ENCODE results near the gene CITED4.
A peak's percentile ranks its signal among the peaks of the same experiment; 100 is the strongest.

Gene CITED4

DNA sequence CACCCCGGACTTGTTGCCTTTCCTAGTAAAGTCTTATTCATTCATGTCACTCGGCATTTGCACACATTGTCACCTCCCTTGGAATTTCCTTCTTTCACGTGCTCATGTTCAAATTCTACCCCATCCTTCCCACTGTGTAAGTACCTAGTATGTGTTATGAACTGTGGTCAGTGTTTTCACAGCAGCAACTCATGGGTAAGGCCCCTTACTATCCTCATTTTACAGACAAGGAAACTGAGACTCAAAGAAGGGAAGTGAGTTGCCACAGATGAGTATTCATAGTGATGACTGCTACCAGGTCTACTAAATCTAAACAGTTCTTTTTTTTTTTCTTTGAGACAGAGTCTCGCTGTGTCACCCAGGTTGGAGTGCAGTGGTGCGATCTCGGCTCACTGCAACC lies 10.5 kb downstream of the CITED4 start:
- no peak for DNase-seq

DNA sequence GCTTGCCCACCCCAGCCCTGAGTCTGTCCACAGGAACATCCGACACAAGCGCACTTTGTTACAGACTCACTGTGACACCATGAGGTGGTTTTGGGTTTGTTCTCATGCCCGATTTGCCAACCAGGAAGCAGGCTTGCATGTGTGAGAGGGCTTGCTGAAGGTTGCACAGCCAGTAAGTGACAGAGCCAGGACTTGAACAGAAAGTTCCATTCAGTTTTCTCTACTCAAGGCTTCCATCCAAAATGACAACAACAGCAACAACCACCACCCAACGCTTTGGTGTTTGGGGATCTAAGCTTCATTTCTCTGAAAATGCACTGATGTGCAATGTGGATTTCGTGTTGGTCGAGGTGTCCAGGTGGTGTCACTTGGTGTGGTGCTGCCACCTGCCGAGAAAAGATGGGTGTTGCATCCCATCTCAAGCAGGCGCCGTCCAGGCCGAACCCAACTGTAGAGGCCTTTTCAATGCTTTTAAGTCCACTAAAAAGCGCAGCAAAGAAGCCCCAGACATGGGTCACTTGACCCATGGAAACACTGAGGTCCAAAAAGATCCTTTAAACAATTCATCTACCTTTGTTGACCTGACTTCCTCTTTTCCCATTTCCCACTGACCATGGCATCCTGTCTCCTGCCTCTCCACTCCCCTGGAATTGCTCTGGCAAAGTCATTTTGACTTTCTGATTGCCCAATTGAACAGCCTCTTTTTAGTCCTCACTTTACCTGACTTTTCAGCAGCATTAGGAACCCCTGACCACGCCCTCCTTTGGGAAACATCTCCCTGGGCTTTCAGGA lies 12.2 kb downstream of the CITED4 start:
- DNase-seq: peak; percentile 80 to 82

DNA sequence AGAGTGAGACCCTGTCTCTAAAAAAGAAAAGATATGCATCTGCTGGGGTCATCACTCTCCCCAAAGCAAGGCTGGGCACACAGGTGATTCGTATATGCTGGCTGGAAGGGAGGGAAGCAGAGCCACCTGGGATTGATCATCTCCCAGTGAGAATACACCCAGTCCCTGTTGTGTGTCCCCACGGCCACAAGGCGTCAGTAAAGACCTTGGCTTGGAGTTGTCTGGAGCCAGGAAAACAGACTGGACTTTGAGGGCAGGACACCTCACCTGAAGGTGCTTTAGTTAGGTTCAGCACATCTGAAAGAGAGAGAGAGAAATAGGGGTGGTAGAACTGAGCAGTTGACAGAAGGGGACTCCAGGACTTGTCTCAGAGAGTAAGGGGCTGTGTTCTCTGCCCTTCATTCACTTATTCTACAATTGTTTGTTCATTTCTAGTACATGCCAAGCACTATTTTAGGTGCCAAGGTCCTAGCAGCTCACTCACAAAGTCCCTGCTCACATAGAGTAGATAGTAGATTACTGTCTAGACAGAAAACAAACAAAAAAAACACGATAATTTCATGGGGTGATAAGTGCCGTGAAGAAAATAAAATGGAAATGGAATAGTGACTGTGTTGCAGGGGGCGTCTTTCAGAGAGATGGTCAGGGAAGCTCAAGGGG lies 13.5 kb downstream of the CITED4 start:
- DNase-seq: peak; percentile 20 to 30

DNA sequence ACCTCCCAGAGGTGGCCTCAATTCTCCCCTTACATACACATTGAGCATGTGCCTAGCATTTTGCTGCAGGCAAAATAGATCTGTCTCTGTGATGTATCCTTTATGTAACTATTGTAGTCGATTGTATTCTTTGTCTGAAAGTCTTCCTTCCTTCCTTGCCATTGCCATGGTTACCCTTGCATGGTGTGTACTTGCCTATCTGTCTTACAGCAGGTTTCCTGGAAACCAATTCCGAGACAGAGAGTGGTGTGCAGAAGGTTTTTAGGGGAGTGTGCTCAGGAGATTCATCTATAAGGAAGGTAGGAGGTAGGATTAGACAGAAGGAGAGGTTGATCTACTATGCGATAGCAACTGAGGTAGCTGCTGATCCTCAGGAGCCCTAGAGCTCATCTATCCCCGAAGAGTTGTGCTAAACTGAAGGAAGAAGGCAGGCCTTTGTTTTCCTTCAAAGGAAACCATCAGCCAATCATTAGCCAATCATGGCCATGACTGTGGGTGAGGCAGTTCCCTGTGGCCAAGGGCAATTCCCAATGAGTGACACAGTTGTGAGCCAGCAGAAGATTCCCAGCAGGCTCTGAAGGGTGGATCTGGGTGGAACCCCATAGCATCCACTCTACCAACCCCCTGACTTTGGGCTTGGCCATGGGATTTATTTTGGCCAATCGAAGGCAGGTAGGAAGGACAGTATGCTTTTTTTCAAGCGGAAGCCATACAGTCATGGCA lies 15.0 kb downstream of the CITED4 start:
- no peak for DNase-seq

DNA sequence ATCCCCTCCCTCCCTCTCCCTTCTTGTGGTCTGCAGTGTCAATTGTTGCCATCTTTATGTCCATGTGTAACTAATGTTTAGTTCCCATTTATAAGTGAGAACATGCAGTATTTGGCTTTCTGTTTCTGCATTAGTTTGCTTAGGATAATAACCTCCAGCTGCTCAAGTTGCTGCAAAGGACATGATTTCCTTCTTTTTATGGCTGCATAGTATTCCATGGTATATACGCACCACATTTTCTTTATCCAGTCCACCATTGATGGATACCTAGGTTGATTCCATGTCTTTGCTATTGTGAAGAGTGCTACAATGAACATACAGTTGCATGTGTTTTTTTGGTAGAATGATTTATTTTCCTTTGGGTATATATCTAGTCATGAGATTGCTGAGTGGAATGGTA lies 16.3 kb downstream of the CITED4 start:
- no peak for DNase-seq

DNA sequence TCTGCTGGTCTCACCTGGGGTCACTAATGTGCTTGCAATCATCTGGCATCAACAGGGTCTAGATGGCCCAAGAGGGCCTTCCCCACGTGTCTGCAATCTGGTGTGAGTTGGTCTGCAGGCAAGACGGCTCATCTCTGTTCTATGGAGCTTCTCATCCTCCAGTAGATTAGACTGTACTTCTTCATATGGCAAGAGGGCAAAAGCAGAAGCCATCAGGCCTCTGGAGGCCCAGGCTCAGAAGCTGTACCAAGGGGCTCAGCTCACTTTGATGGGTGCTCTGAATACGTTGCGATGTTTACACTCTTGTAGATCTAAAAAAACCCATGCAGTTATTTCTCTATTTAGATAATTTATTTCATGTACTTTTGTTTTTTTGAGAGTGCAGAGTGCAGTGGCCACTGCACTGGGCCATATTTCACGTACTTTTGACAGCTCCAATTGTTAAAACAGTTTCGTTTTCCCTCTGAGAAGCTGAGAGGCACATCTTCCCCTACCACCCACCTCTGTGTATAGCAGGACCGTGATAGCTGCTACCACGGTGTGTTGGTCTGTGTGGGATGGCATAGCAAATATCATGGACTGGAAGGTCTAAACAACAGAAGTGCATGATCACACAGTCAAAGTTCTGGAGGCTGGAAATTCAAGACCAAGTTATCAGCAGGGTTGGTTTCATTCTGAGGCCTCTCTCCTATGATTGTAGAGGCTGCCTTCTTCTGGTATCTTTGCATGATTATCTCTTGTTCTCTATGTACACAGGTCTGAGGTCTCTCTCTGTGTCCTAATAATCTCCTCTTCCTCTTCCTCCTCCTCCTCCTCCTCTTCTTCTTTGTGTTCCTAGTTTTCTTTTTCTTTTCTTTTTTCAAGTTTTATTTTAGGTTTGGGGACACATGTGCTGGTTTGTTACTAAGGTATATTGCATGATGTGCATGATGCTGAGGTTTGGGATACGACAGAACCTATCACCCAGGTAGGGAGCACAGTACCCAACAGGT lies 17.0 kb downstream of the CITED4 start:
- no peak for DNase-seq

DNA sequence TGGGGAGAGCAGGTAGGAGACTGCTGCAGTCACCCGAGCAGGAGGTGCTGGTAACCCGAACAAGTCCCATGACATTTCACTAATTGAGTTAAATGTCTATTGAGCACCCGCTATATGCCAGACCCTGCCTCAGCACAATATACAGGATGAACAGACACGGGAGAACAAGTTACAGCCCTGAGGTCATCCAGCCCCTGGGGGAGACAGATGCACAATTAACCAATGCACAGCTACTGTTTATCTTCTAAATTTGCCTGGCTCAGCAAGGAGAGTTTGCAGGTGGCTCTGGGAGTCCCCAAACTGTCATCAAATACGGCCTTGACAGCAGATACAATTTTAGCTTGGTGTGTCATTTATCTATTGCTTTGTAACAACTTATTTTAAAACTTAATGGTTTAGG lies 18.1 kb downstream of the CITED4 start:
- no peak for DNase-seq

DNA sequence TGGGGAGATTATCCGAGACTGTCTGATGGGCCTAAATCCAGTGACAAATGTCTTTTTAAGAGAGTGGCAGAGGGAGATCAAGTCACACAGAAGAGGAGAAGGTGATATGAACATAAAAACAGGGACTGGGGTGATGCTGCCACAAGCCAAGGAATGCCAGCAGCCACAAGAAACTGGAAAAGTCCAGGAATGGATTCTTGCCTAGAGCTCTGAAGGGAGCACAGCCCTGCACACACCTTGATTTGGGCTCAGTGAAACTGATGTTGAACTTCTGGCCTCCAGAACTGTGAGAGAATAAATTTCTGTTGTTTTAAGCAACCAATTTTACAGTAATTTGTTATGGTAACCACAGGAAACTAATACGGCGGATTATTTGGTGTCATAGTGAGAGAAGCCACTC lies 19.5 kb downstream of the CITED4 start:
- no peak for DNase-seq

DNA sequence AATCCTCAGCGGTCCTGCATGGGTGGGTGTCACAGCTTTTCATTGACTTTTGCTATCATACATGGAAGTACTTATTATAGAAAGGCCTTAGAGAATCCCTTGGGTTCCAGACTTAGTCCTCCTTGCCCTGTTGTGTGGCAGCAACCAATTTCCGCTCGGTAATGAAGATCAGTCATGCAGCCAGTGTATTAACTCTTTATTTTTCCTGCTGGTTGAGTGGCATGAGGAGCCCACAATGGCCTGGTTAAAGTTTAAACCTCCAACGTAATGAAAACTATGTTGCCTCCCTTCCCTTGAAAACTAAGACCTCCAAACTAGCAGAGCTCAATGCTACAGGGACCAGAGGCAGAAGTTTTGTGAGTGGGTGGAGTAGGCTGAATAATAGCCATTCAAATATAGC lies 20.0 kb downstream of the CITED4 start:
- no peak for DNase-seq

DNA sequence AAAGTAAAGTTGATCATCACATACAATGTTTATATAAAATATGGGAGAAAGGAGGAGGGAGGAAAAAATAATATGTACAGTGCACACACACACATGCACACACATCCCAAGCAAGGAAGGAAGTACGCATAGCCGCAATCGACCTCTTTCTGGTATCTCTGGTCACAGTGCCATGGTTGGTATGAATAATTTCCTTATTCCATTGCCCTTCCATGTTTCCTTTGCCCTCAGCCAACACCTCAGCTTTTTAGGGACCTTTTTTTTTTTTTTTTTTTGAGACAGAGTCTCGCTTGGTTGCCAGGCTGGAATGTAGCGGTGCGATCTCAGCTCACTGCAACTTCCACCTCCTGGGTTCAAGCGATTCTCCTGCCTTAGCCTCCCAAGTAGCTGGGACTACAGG lies 20.6 kb downstream of the CITED4 start:
- no peak for DNase-seq

DNA sequence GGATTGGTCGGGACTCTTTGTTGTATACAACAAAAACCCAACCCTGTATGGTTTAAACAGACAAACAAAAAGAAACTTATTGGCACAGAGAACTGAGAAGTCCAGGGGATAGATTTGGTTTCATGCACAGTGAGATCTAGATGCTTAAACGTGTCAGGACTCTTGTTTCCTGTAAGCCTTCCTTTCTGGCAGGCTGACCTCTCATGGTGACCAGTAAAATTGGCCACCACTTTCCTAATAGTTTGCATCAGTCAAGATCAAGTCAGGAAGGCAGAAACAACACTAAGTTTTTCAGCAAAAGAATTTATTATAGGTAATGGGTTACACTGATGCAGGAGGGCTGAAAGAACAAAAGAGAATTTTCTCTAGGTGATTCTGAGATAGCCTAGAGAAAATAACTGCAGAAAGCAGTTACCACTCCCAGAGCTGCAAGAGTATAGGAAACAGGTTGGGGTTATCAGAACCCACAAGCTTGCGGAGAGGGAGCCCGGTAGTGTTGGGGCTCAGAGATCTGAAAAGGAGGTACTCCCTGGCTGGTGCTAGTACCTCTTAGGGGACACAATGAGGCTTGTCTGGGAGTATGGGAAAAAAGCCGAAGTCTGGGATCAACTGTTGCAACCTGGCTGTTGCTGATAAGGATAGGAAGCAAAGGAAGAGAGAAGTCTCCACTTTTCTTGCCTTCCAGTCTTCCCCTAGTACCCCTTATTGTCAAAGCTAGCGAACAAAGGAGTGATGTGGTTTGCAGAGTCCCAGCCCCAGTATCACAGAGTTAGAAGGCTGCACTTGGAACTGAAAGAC lies 21.4 kb downstream of the CITED4 start:
- DNase-seq: no peak

DNA sequence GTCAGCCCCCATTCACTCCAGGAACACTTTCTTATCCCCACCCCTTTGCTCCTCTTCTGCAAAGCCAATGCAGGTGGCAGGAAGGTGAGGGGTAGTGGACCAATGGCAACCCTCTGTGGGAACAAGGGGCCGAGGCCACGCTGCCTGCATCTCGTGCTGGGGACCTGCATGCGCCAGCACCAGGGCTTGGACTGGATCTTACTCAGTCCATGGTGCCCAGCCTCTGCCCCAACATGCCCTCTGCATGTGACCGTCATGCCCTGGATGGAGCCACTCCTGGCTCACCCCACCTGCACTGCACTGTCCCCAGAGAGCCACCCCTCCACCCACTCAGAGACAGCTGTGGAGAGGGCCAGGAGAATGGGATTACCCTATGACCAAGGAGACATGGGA lies 22.2 kb downstream of the CITED4 start:
- DNase-seq: no peak

DNA sequence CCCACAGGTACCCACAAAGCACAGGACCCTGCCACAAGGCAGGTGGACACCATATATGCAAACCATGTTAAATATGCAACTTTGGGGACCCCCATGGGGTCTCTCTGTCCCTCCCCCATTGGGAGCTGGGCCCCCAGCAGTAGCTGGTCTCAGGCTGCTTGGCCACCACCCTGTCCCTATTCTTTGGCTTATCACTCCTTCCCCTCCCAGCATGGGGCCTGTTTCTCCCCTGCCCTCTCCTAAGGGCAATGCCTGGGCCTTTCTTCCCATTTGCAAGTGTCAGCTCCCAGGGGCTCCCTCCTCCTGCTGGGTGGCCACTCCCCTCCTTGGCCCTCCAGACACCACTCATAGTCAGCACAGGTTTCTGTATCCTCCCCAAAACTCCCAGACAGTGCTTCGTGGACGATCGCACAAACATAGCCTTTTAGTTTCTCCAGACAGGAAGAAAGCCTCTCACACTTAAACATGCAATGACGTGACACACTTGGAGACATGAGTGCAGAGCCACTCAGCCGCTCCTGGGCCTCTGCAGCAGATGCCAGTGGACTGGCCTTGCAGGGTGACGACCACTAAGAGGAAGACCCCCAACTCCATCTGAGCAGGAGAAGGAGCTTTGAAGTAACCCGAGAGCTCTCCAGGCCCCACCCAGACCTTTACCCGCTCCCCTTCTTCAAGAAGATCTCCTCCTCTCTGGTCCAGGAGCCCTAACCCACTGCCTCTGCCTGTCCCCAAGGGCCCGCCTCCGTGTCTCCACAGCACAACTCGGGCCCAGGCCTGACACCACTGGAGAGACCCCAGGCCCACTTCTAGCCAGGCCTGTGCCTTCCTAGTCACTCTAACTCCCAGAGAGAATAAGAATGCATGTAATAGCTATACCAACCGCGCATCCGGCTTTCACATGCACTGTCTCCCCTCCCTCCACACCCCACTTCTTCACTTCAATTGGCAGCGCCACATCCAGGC lies 22.9 kb downstream of the CITED4 start:
- no peak for DNase-seq

DNA sequence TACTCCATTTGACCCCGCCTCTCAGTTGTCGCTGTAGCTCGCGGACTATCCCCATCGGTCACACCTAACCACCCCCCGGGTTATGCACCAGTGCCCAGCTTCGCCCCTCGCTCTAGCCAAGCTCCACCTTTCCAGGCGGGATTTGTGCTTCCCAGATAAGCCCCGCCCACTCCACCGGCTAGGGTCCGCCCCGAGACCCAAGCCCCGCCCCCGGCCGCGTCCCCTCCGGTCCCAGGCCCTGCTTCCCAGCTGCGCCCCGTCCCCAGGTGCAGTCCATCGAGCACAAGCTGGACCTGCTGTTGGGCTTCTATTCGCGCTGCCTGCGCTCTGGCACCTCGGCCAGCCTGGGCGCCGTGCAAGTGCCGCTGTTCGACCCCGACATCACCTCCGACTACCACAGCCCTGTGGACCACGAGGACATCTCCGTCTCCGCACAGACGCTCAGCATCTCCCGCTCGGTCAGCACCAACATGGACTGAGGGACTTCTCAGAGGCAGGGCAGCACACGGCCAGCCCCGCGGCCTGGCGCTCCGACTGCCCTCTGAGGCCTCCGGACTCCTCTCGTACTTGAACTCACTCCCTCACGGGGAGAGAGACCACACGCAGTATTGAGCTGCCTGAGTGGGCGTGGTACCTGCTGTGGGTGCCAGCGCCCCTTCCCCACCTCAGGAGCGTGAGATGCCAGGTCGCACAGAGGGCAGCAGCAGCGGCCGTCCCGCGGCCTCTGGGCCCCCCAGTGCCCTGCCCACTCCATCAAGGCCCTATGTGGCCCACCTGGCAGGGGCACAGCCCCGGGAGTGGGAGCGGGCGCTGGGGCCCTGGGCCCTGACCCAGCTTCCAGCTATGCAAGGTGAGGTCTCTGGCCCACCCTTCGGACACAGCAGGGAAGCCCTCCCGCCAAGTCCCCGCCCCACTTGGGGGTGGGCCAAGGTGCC lies 23.9 kb downstream of the CITED4 start:
- no peak for DNase-seq

DNA sequence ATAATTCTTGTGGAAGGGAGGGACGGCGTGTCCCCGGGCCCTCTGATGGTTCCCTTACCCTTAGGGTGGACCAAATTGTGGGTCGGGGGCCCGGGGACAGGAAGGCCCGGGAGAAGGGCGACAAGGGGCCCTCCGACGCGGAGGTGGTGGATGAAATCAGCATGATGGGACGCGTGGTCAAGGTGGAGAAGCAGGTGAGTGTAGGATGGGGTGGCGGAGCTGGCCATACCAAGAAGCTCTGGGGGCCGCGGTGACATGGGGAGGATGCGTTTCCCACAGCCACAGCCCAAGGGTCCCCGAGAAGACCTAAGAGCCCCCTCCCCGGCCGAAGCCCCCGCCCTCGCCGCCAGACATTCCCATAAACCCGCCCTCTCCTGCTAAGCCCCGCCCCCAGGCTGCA lies 24.6 kb downstream of the CITED4 start:
- DNase-seq: no peak

DNA sequence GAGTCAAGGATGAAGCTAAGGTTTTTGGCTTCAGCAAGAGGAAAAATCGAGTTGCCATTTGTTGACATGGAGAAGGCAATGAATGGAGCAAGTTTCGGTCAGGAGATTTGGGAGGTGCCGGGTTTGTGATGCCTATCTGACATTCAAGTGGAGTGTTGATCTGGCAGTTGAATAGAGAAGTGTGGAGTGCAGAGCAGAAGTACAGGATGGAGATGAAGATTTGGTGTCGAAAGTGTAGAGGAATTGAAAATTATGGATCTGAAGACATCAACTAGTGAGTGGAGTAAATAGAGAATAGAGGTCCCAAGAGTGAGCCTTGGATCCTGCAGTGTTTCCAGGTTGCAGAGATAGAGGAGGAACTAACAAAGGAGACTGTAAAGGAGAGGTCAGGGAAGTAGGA lies 25.9 kb downstream of the CITED4 start:
- DNase-seq: no peak

DNA sequence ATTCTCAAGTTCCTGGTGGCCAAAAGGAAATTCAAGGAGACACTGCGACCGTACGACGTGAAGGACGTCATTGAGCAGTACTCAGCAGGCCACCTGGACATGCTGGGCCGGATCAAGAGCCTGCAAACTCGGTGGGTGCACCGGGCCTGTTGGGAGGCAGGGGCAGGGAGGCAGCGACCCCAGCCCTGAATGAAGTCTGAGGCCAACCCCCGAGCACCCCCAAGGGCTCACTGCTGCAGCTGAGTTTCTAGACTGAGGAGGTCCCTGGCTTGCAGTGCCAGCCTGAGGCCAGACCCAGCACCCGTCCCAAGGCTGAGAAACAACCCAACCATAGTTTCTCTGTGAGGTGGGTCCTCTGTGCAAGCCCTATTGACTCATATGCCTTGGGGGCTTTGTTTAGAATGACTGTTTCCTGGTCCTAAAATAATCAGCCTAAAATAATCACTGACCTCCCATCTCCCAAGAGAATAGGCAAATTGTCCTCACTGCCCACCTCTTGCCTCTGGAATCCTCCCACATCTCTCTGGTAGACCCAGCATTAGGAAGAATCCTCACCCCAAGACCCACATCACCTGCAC lies 27.1 kb downstream of the CITED4 start:
- DNase-seq: no peak

DNA sequence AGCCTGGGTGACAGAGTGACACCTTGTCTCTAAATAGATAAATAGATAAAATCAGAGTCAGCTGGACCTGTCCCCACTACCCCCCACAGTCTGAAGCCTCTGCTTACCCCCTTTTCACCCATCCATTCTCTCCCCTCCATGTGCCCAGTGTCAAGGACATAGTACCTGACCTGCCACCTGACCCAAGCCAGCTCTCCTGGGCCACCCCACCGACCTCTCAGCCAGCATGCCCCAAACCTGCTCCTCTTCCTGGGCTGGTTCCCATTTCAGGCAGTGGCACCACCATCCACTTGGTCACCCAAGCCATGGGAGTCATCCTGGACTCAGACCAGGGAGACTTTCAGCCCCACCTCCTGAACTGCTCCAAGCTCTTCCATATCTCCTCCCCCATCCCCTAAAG lies 28.2 kb downstream of the CITED4 start:
- no peak for DNase-seq

Data from activated CD4-positive, alpha-beta T cell treated with anti-CD3 and anti-CD28 coated beads, Interleukin-2, amount 50 U/mL, for 48 hours (primary cell).